PFSK-1 (cell line): ENCODE measurements around the gene ITGBL1.

Source experiments
- FOXP2 ChIP-seq: optimal IDR thresholded peaks from 2 replicates; pipeline ENCODE3; 2011; ENCODE audit warnings: borderline replicate concordance, control low read depth, inconsistent platforms; ENCODE audit not compliant: insufficient read depth; ENCODE audit errors: extremely low read length, extremely low read depth
- POLR2AphosphoS5 ChIP-seq: IDR thresholded peaks from 2 replicates; pipeline ENCODE4 v1.6.1; 2012; ENCODE audit warnings: low read depth, mild to moderate bottlenecking, control low read depth, low read length, moderate library complexity
- REST ChIP-seq, 2 experiments: IDR thresholded peaks; 2 replicates each; pipeline versions ENCODE4 v1.6.1 to v1.8.0; 2011 to 2012; ENCODE audit warnings: low read depth in 2 of 2, low read length in 2 of 2, control low read depth in 1 of 2, inconsistent platforms in 1 of 2, mild to moderate bottlenecking in 1 of 2, moderate library complexity in 1 of 2; ENCODE audit not compliant: insufficient read depth in 1 of 2
- SIN3A ChIP-seq: IDR thresholded peaks from 2 replicates; pipeline ENCODE4 v1.6.1; 2012; ENCODE audit warnings: mild to moderate bottlenecking, low read length, moderate library complexity, borderline replicate concordance; ENCODE audit not compliant: insufficient read depth
- TAF1 ChIP-seq: IDR thresholded peaks from 2 replicates; pipeline ENCODE4 v1.6.1; 2012; ENCODE audit warnings: low read length, control low read depth, borderline replicate concordance; ENCODE audit not compliant: insufficient read depth

ITGBL1 gene

GRCh38 chr13:101535192-101535746, 82.8 kb downstream of the ITGBL1 start:
- TF ChIP-seq REST (IDR thresholded peaks at IDR 0.05; ENCODE audit: insufficient read depth in 1 of 2, low read depth in 2 of 2, low read length in 2 of 2): no peak
- TF ChIP-seq TAF1: no peak

GRCh38 chr13:101536079-101536478, 83.6 kb downstream of the ITGBL1 start:
- no peak for TF ChIP-seq SIN3A
- no peak for TF ChIP-seq POLR2AphosphoS5
- TF ChIP-seq REST (IDR thresholded peaks at IDR 0.05; ENCODE audit: insufficient read depth in 1 of 2, low read depth in 2 of 2, low read length in 2 of 2): no peak
- TF ChIP-seq FOXP2: no peak

- no peak for TF ChIP-seq FOXP2
- TF ChIP-seq POLR2AphosphoS5: no peak
- TF ChIP-seq REST (IDR thresholded peaks at IDR 0.05; ENCODE audit: insufficient read depth in 1 of 2, low read depth in 2 of 2, low read length in 2 of 2): no peak
- TF ChIP-seq SIN3A: no peak
- no peak for TF ChIP-seq TAF1
Measured at GRCh38 chr13:101544979-101545378, 92.5 kb downstream of the ITGBL1 start.

- no peak for TF ChIP-seq REST (IDR thresholded peaks at IDR 0.05; ENCODE audit: insufficient read depth in 1 of 2, low read depth in 2 of 2, low read length in 2 of 2)
- TF ChIP-seq FOXP2: no peak
- no peak for TF ChIP-seq POLR2AphosphoS5
- no peak for TF ChIP-seq TAF1
Measured at GRCh38 chr13:101545521-101545920, 93.0 kb downstream of the ITGBL1 start.

- TF ChIP-seq POLR2AphosphoS5: no peak
- no peak for TF ChIP-seq FOXP2
- TF ChIP-seq SIN3A: no peak
- TF ChIP-seq REST (IDR thresholded peaks at IDR 0.05; ENCODE audit: insufficient read depth in 1 of 2, low read depth in 2 of 2, low read length in 2 of 2): no peak
- TF ChIP-seq TAF1: no peak
Measured at GRCh38 chr13:101552286-101552685, 99.8 kb downstream of the ITGBL1 start.
